ENCODE data around the gene SUN3. TPM values are rescaled to one million over a fixed set of nuclear protein-coding genes. Genes with fewer than 3 reads are reported as not detected.
A peak's percentile ranks its signal among the peaks of the same experiment; 100 is the strongest.

The SUN3 gene
- total and polyA plus RNA-seq, 10 of the 15 experiments (the other 5 are each of a cell fraction or from before 2014, with no cell fraction given): 0.29 to 0.48 TPM; not detected in 8

DNA sequence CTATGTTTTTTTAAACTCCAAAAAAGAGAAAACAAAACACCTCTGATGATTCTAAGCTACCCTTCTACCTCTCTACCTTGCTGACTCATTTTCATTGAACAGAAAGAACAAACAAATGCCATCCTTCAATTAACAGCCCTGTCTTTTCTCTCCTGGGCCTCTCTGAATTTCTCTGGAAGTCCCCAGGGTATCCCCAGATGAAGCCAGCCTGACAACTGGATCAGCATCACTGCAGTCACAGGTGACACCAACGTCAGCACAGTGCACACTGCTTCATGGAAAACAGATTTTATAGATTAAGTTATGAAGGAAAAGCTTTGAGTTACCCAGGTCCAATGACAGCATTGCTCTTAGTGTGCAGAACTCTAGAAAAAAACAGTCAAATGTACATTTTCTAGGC is 55.2 kb downstream of the SUN3 start:
- POLR2A ChIA-PET: interaction anchor here (0.9 kb wide), 1 partner anchor 11 kb away, joined by 3 read pairs; no protein-coding TSS in a partner anchor
- H3K9me3 ChIP-seq (replicated peaks; ENCODE audit: control insufficient read depth, insufficient read depth, low read length): no peaks in the 10 kb centered on the region
- H3K27ac ChIP-seq (ENCODE audit: control insufficient read depth, insufficient read depth): no peak overlapping the region; the same call in 1 of the 2 replicates
- H3K27me3 ChIP-seq (replicated peaks in 1 of 2; ENCODE audit: control insufficient read depth in 2 of 2, insufficient read depth in 2 of 2, low read length in 1 of 2): no peaks in the 10 kb centered on the region
- no peaks in the 10 kb centered on the region for H4K20me1 ChIP-seq (ENCODE audit: control insufficient read depth, insufficient read depth)
- intact Hi-C loops (cut with micrococcal nuclease; ENCODE audit: unreplicated experiment) (no loop called here), in situ Hi-C loops (cut with MboI) (no loop called here)
- H3K4me1 ChIP-seq (ENCODE audit: control insufficient read depth, insufficient read depth, low read length): peaks cover 9% of the 10 kb centered on the region
- no peak for DNase-seq (ENCODE audit: low read depth, low spot score)
- peaks cover 8% of the 10 kb centered on the region for H3K79me2 ChIP-seq (ENCODE audit: control insufficient read depth, insufficient read depth, low read length)
- no peak for FAIRE-seq
- SMC1A ChIA-PET (ENCODE audit: uncharacterized antibody, unreplicated experiment): interaction anchor here (0.9 to 2.0 kb wide), 3 partner anchors 9 to 29 kb away, joined by 3 to 4 read pairs (median 4); no protein-coding TSS in a partner anchor
- ATAC-seq: peak; percentile 69
- CTCF ChIA-PET: interaction anchor here (1.1 to 3.4 kb wide), 2 partner anchors 17 to 29 kb away, joined by 4 to 23 read pairs; no protein-coding TSS in a partner anchor
- H3K9ac ChIP-seq (ENCODE audit: control insufficient read depth, insufficient read depth, low read length): no peak overlapping the region
- peaks cover 0 to 11% of the 10 kb centered on the region in 2 experiments; a peak in 2 of 4 replicates for H3K36me3 ChIP-seq (ENCODE audit: control insufficient read depth in 2 of 2, insufficient read depth in 2 of 2, low read length in 1 of 2)
- H3K4me2 ChIP-seq (ENCODE audit: control insufficient read depth, insufficient read depth): no peak overlapping the region
- no TSS peak for BruUV-seq (replicated peaks)
- H2AFZ ChIP-seq (ENCODE audit: control insufficient read depth, low read depth, low read length): no peak overlapping the region
- WGBS (ENCODE audit: insufficient coverage, insufficient replicate concordance, low lambda C conversion rate, missing lambda C conversion rate): 0% methylated on average over 1 of the region's 1 CpG
- H3K4me3 ChIP-seq: no peak overlapping the region
- RAD21 ChIA-PET (ENCODE audit: unreplicated experiment): interaction anchor here (0.9 to 1.3 kb wide), 2 partner anchors 18 to 29 kb away, joined by 3 read pairs; no protein-coding TSS in a partner anchor
- TF ChIP-seq MYB (IDR thresholded peaks at IDR 0.05; ENCODE audit: borderline replicate concordance, low read depth, low read length) (no peak), CREM (IDR thresholded peaks at IDR 0.05; ENCODE audit: low read depth) (no peak), SPI1 (IDR thresholded peaks at IDR 0.05; ENCODE audit: borderline replicate concordance, insufficient read depth, low read depth, low read length) (no peak)
- TF ChIP-seq, protein P1, sequence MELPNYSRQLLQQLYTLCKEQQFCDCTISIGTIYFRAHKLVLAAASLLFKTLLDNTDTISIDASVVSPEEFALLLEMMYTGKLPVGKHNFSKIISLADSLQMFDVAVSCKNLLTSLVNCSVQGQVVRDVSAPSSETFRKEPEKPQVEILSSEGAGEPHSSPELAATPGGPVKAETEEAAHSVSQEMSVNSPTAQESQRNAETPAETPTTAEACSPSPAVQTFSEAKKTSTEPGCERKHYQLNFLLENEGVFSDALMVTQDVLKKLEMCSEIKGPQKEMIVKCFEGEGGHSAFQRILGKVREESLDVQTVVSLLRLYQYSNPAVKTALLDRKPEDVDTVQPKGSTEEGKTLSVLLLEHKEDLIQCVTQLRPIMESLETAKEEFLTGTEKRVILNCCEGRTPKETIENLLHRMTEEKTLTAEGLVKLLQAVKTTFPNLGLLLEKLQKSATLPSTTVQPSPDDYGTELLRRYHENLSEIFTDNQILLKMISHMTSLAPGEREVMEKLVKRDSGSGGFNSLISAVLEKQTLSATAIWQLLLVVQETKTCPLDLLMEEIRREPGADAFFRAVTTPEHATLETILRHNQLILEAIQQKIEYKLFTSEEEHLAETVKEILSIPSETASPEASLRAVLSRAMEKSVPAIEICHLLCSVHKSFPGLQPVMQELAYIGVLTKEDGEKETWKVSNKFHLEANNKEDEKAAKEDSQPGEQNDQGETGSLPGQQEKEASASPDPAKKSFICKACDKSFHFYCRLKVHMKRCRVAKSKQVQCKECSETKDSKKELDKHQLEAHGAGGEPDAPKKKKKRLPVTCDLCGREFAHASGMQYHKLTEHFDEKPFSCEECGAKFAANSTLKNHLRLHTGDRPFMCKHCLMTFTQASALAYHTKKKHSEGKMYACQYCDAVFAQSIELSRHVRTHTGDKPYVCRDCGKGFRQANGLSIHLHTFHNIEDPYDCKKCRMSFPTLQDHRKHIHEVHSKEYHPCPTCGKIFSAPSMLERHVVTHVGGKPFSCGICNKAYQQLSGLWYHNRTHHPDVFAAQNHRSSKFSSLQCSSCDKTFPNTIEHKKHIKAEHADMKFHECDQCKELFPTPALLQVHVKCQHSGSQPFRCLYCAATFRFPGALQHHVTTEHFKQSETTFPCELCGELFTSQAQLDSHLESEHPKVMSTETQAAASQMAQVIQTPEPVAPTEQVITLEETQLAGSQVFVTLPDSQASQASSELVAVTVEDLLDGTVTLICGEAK (IDR thresholded peaks at IDR 0.05; ENCODE audit: borderline replicate concordance): no peak

All from GM12878 (cell line).